Dermis blood vessel endothelial cell (primary cell): ENCODE results near the gene LGR5. TPM values are rescaled to one million over a fixed set of nuclear protein-coding genes. Genes with fewer than 3 reads are reported as not detected.
"Not testable (repeated sequence)": the region's sequence is repeated elsewhere in the genome, so short reads cannot be mapped to it uniquely, and the experiment has no call there.

Experiments
- DNase-seq: peaks from one replicate; pipeline ENCODE4 v3.0.0; 2010
- total RNA-seq: library from RNA; depleted of rRNA; stranded (reverse); fragments of >200 nt; gene quantifications from 2 replicates; pipeline ENCODE4 v1.2.3, GENCODE V29; 2014

LGR5 gene
- total RNA-seq, 1 donor from 2014 or later = not detected

DNA sequence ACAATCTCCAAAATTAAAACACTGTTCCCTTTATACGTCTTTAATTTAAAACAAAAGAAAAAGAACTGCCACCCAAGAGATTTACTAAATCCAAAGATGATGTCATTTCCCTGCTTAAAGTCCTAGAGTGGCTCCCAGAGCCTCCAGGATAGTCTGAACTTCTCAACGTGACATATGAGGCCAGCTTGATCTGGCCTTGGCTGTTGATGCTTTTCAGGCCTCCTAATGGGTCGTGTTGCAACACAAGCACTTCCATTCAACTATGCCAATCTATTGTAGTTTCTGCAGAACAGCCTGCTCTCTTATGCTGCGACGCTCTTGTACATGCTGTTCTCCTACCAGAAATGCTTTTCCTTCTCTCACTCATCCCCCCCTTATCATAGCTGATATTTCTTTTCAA, 35.7 kb downstream of the LGR5 start:
- no peak for DNase-seq

DNA sequence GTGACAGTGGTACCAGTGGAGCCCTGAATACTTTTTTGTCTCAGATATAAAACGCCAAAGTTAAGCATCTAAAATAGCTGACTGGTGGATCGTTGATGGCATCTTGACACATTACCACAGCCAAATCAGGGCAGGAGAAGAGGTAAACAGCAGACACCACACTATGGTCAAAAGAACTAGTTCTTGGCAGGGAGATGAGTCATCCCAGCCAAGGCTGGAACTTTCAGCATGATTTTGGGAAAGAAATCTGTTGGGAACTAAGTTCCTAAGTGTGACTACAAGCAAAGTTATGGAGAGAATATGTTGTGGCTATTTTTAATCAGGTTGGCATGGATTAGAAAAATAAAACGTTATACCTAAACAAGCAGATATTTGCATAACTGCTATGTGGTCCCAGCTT, 36.9 kb downstream of the LGR5 start:
- no peak for DNase-seq

GRCh38 chr12:71477609-71478008, 38.0 kb downstream of the LGR5 start:
- no peak for DNase-seq

DNA sequence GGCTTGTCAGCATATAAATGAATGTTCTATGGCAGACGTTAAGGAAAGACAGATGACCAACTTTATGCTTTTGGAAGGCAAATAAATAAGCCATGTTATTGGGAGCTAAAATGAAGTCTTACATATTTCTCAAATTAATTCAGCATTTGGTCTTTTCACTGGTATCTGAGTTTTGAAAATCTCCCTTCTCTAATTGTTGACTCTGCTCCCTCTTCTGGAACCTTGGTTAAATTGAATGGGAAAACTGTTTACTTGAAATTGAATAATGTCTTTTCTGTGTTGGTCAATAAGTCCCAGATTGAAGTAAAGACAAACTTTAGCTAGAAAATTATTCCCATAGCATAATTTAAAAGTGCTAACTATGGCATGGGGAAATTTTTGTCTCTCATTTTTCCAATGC, 38.7 kb downstream of the LGR5 start:
- DNase-seq = no peak

- DNase-seq = no peak
Measured at GRCh38 chr12:71484272-71484905, 44.8 kb downstream of the LGR5 start.

DNA sequence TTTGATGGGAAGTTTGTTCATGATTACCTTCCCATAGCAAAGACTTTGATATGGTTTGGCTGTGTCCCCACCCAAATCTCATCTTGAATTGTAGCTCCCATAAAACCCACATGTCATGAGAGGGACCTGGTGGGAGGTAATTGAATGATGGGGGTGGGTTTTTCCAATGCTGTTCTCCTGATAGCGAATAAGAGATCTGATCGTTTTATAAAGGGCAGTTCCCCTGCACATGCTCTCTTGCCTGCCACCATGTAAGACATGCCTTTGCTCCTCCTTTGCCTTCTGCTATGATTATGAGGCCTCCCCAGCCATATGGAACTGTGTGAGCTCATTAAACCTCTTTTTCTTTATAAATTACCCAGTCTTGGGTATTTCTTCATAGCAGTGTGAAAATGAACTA, 51.2 kb downstream of the LGR5 start:
- DNase-seq = not testable (repeated sequence)

- DNase-seq = no peak
Measured at GRCh38 chr12:71492604-71493003, 53.0 kb downstream of the LGR5 start.

- DNase-seq = no peak
Measured at GRCh38 chr12:71499834-71500233, 60.2 kb downstream of the LGR5 start.

DNA sequence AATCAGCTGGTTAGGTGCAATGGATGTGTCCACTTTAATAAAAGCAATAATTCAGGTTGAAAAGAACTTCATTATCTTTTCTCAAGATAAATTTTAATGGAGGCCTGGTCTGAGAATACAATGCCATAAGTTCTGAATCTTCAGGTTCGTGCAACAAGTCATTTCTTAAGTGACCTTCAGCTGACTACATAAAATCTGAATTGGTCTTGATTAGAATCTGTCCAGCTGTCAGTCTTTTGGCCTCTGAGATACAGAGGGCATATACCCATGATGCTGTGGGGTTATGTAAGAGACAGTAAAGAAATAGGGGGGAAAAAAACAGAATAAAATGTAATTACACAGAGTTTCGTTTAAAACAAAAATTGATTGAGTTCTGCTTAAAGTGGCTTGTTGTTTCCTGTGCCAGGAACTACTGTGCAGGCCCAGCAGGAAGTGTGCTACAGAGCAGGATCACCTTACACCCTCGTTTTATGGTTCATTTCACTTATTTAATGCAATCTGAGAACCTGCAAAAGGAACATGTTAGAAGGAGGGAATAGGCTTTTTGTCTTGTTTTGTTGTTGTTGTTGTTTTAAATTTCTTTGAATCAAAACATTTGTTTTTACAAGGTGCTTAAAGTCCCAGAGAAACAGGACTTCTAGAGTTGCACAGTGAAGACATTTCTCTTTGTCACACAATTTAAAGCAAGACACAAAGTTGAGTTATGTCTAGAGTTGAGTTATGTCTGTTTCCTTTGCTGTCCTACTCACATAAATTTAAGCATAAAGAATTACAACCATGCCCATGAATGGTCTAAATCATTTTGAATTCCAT, 64.2 kb downstream of the LGR5 start:
- peak; percentile 1 for DNase-seq

- no peak for DNase-seq
Measured at GRCh38 chr12:71504476-71504875, 64.9 kb downstream of the LGR5 start.

DNA sequence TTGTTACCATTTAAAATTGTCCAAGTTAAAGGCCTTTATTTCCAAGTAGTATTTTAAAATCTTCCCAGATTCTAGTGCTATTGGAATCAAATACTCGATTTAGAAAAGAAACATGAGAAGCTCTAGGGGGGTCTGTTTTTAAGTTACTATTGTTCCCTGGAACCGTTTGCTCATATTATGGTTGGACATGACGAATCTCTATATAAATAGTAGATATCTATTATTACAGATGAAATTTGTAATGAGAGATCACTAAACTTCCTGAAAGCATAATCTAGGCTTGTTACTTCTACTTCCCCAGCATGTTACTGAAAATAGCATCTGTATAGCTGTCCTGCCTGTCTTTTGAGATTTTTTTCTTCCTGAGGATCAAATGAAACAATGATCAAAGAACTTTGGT, 70.1 kb downstream of the LGR5 start:
- no peak for DNase-seq

- DNase-seq = no peak
Measured at GRCh38 chr12:71517145-71517846, 77.7 kb downstream of the LGR5 start.

DNA sequence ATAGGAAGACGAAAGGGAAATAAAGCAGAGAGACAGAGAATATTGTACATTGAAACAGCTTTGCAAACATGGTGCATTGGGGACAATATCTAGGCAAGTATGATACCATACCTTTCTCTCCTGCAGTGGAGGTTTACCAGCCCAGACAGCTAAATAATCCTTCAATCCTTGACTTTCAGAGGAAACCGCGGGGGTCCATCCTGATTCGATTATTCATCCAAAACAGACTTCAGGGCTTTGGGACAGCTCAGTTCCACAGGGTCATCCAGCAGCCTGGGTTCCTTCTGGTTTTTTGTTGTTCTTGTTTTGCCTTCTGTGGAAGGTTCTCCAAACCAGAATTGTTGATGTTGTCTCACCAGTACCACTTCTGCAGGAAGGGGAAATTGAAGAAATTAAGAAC, 81.5 kb downstream of the LGR5 start:
- no peak for DNase-seq

- DNase-seq = no peak
Measured at GRCh38 chr12:71524626-71525025, 85.0 kb downstream of the LGR5 start.

- no peak for DNase-seq
Measured at GRCh38 chr12:71533703-71534102, 94.1 kb downstream of the LGR5 start.

GRCh38 chr12:71536279-71536938, 96.8 kb downstream of the LGR5 start:
- DNase-seq = no peak

DNA sequence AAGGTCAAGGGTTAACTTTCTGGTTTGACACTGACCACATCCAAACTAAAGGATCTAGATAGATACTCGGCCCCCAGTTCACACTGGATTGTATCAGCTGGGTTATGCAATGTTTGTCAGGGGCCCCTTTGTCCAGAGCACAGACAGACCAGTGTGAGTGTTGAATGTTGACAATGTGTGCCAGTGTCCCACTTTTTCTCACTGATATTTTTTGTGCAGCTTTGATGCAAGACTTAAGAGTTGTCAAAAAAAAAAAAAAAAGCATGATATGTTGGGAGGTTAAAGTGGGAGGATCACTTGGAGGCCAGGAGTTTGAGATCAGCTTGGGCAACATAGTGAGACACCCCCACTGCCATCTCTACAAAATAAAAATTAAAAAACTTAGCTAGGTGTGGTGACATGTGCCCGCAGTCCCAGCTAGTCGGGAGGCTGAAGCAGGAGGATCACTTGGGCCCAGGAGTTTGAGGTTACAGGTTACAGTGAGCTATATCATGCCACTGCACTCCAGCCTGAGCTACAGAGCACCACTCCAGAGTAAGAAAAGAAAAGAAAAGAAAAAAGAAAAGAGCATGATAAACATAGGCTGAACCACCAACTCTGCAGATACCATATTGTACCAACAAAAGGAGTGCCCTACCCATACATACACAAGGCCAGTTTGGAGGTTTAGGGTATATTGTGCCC, 97.5 kb downstream of the LGR5 start:
- no peak for DNase-seq

DNA sequence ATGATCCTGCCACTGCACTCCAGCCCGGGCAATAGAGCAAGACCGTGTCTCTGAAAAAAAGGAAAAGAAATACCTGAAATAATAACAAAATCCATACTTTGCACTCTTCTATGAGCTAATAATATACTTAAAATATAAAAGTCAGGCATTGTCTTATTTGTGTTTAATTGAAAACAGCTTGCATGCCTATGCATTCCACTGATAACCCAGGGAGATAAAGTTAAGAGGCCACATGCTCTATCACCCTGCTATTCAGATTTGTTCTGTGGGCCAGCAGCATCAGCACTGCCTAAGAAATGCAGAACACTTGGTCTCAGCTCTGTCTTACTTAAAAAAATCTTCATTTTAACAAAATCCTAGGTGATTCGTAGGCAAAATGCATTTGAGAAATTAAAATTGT, 99.2 kb downstream of the LGR5 start:
- DNase-seq = no peak

DNA sequence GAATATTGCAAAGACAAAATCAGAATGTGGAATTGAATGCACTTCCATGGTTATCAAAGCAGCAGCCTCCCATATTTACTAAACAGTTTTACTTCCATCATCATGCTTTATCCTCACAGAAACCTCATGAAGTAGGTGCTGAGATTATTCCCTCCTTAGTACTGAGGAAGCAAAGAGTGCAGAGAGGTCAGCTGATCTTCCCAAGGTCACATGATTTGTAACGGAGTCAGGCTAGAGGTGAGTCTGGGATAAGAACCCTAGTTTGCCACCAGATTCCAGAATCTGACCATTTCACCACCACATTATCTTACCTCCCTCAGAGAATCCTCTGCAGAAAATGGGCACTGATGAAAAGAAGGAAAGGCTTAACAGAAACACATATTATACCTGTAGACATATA, 102.0 kb downstream of the LGR5 start:
- no peak for DNase-seq

DNA sequence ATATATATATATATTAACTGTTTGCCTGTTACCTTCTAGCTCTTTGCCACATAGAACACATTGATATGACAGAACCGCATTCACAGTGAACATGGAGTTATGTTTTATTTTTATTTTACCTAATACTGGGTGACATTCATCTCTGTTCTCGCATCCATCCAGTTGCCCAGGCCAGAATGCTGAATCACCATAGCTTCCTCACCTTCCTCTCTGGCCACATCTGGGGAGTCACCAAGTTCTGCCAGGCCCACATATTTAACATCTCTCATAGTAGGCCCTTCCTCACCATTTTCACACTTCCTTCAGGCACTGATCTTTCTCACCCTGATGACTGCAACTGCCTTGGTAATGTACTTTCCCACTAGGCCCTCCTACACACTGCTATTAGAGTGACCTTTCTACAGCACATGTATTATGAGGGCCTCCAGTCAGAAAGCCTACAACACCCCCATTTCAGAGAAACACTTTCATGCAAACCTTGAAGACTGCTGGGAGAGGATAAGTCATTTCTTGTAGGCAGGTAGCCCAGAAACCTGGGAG, 106.8 kb downstream of the LGR5 start:
- no peak for DNase-seq

GRCh38 chr12:71548893-71549292, 109.3 kb downstream of the LGR5 start:
- no peak for DNase-seq

DNA sequence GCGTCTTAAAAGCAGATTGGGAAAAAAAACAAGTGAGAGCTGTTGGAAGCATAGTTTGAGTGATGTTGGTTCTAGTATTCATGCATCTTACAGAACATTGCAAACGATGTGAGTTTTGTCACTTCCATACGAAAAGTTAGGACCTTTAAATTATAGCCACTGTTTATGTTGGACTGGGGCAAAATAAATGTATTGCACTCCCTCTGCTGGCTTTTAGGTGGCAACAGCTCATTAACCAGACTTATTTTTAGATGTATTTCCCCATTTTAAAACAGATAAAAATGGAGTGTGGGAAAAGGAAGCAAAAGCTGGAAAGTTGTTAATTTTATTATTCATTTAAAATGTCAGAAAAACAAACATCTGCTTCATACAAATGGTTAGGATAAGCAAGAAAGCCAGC, 111.9 kb downstream of the LGR5 start:
- DNase-seq = peak; percentile 6
